Activated naive CD4-positive, alpha-beta T cell treated with anti-CD3 and anti-CD28 coated beads for 36 hours (primary cell): ENCODE measurements around the gene TUFT1. TPM values are rescaled to one million over a fixed set of nuclear protein-coding genes. Genes with fewer than 3 reads are reported as not detected.

Source experiments
- CTCF ChIA-PET: fragments of 350-600 bp; sonication (Branson Sonifier 250); formaldehyde crosslinking; loops from one replicate; lab custom pipeline; 2021; ENCODE audit warnings: antibody characterized with exemption; lab: Charles Lee
- DNase-seq: peaks from one replicate; pipeline ENCODE4 v3.0.0-alpha.2; 2020
- H3K27ac Mint-ChIP-seq: one replicate; pipeline ENCODE4 v1.8.0; 2021; ENCODE audit warnings: mild to moderate bottlenecking, mixed read lengths
- H3K27me3 Mint-ChIP-seq: one replicate; pipeline ENCODE4 v1.8.0; 2021; ENCODE audit warnings: low read depth, mixed read lengths
- H3K36me3 Mint-ChIP-seq: one replicate; pipeline ENCODE4 v1.8.0; 2021; ENCODE audit warnings: low read depth, mixed read lengths
- H3K4me1 Mint-ChIP-seq: one replicate; pipeline ENCODE4 v1.8.0; 2021; ENCODE audit warnings: low read depth, mixed read lengths
- H3K4me3 Mint-ChIP-seq: one replicate; pipeline ENCODE4 v1.8.0; 2021; ENCODE audit warnings: mild to moderate bottlenecking, moderate library complexity, mixed read lengths
- H3K9me3 Mint-ChIP-seq: one replicate; pipeline ENCODE4 v1.8.0; 2021; ENCODE audit warnings: mixed read lengths
- intact Hi-C: fragments of 100-400 bp; cut with micrococcal nuclease; formaldehyde crosslinking; loops from one replicate; pipeline ENCODE4 v1.15.1; 2023
- total RNA-seq, 2 experiments: library from RNA; stranded (reverse); gene quantifications; one replicate each; pipeline ENCODE4 v1.2.3, GENCODE V29; 2021

TUFT1 gene
- 1 to 10 TPM; 2.3 to 2.8 TPM for total RNA-seq

DNA sequence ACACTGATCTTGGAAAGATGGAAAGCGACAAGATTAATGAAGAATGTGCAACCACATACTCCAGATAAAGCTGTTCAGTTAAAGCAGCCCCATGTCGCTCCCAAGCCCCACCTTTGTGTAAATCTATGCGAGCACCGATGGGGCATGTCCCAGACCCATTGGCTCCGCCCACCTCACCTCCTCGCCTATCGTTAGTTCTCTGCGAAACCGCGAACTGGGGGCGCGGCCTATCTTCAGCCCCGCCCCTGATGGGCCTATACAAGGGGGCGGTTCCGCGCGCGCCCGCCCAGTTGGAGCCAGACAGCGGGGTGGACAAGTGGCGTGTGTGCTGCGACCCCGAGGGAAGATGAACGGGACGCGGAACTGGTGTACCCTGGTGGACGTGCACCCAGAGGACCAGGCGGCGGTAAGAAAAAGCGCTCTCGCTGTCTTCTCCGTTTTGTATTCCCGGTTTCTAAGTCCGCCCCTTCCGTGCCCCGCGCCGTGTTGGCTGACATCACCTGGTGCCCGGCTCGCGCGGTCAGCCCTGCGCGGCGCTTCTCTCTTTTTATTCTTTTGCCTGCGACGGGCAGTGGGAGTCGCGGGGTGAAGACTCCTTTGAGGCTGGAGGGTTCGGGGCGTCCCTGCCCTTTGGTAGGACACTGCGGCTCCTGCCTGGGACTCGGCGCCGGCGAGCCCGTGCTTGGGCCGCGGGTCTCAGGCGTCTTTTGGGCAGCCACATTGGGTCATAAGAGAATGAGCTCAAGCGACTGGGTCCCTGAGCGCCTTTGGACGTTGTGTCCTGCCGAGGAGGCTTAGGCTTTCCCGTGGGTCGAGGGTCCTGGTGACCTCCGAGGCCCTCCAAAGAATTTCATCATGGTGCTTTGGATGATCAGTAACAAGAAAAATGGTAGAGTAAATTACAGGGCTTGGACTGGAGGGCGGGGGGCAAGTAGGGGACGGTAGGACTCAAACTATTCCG lies at the start of gene TUFT1:
TUFT1 (plus strand) TSS at position 289 of the 961 bp plus-strand sequence; CDS start at position 347, 58 bp downstream.
- H3K4me3 Mint-ChIP-seq, result peak within 1 kb of the TSS; percentile 84
- CTCF ChIA-PET, result interaction anchor here (0.9 to 1.9 kb wide), 3 partner anchors 194 to 296 kb away, joined by 3 to 6 read pairs (median 5); no protein-coding TSS in a partner anchor
- no peaks in the 10 kb centered on the region for H3K36me3 Mint-ChIP-seq
- H3K4me1 Mint-ChIP-seq, result peaks cover 14% of the 10 kb centered on the region
- intact Hi-C loops, result loop anchor here (2.0 to 5.0 kb wide), 4 partner anchors 30 to 182 kb away; partner anchors contain the start of genes CGN and RIIAD1
- H3K9me3 Mint-ChIP-seq, result no peaks in the 10 kb centered on the region
- peaks cover 3% of the 10 kb centered on the region for H3K27me3 Mint-ChIP-seq
- H3K27ac Mint-ChIP-seq, result no peak within 1 kb of the TSS
- peak; percentile 95 for DNase-seq

DNA sequence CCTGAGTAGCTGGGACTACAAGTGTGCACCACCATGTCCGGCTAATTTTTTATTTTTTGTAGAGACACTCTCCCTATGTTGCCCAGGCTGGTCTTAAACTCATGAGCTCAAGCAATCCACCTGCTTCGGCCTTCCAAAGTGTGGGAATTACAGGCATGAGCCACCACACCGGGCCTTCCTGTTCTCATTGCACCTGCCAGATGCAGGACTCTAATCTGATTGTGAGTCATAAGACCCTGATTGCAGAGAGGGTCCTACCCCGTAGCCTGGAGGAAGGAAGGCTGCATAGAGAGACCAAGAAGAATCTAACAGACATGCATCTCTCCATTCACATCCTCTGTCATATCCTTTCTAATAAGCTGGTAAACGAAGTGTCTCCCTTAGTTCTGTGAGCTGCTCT lies 48.5 kb upstream of the TUFT1 start:
- Mint-ChIP-seq H3K9me3 (no peaks in the 10 kb centered on the region), H3K4me1 (peaks cover 7% of the 10 kb centered on the region), H3K27me3 (no peaks in the 10 kb centered on the region), H3K36me3 (no peaks in the 10 kb centered on the region), H3K27ac (no peak overlapping the region), H3K4me3 (no peak overlapping the region)
- CTCF ChIA-PET, result interaction anchor here (0.6 kb wide), 1 partner anchor 846 kb away, joined by 3 read pairs; no protein-coding TSS in a partner anchor
- DNase-seq, result no peak
- intact Hi-C loops, result no loop called here

DNA sequence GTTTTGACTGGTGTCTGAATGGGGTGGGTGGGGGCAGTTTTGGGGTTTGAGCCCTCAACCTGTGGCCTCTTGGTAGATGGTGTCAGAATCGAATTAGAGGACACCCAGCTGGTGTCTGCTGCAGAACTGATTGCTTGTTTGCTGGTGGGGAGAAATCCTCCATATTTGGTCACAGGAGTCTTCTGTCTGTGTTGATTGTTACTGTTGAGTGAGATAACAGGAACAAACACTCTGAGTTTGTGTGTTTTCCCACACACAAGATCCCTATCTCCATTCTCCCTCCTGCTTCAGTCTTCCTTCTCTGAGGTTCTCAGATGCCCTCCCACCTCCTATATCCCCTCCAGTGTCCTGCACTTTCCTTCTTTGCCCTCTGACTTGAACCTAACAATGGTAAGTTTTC lies 48.0 kb upstream of the TUFT1 start:
- H3K4me3 Mint-ChIP-seq, result no peak overlapping the region
- H3K27me3 Mint-ChIP-seq, result no peaks in the 10 kb centered on the region
- no peaks in the 10 kb centered on the region for H3K36me3 Mint-ChIP-seq
- H3K9me3 Mint-ChIP-seq, result no peaks in the 10 kb centered on the region
- H3K4me1 Mint-ChIP-seq, result peaks cover 7% of the 10 kb centered on the region
- DNase-seq, result no peak
- no peak overlapping the region for H3K27ac Mint-ChIP-seq
- intact Hi-C loops, result no loop called here
- CTCF ChIA-PET, result interaction anchor here (0.6 kb wide), 1 partner anchor 846 kb away, joined by 3 read pairs; no protein-coding TSS in a partner anchor

- no peak for DNase-seq
- intact Hi-C loops, result no loop called here
- Mint-ChIP-seq H3K4me1 (peaks cover 7% of the 10 kb centered on the region), H3K36me3 (no peaks in the 10 kb centered on the region), H3K4me3 (no peak overlapping the region), H3K9me3 (no peaks in the 10 kb centered on the region), H3K27ac (no peak overlapping the region), H3K27me3 (no peaks in the 10 kb centered on the region)
- CTCF ChIA-PET, result interaction anchor here (0.5 to 0.8 kb wide), 2 partner anchors 10 to 196 kb away, joined by 3 read pairs; no protein-coding TSS in a partner anchor
These were observed 47.1 kb upstream of the TUFT1 start for GRCh38 chr1:151493042-151493441.

DNA sequence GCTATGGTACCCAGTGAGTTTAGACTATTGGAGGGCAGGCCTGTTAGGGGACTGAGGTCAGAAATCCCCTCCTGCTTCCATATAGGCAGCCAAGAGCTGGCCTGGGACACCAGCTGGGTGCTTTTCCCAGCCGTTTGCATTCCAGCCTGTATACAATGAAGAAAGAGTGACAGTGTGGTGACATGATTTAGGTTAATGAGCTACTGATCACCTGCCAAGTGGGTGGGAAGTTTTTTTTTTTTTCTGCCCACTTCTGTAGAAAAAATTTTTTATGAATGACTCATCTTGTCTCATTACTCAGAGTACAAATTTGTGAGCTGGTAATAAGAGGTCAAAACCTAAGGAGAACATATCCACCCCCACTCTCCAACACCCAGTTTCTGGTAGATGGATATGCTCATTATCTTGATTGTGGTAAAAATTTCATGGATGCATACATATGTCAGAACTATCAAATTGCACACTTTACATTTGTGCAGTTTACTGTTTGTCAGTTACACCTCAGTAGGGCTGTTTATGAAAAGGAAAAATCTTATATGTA lies 45.3 kb upstream of the TUFT1 start:
- Mint-ChIP-seq H3K4me3 (no peak overlapping the region), H3K4me1 (peaks cover 7% of the 10 kb centered on the region), H3K27me3 (no peaks in the 10 kb centered on the region), H3K9me3 (no peaks in the 10 kb centered on the region), H3K27ac (no peak overlapping the region), H3K36me3 (no peaks in the 10 kb centered on the region)
- intact Hi-C loops, result loop anchor here (1.0 kb wide), 1 partner anchor 20 kb away; no protein-coding TSS in a partner anchor
- CTCF ChIA-PET, result interaction anchor here (0.6 to 1.3 kb wide), 5 partner anchors 43 to 902 kb away, joined by 3 to 7 read pairs (median 3); no protein-coding TSS in a partner anchor
- DNase-seq, result peak; percentile 7

DNA sequence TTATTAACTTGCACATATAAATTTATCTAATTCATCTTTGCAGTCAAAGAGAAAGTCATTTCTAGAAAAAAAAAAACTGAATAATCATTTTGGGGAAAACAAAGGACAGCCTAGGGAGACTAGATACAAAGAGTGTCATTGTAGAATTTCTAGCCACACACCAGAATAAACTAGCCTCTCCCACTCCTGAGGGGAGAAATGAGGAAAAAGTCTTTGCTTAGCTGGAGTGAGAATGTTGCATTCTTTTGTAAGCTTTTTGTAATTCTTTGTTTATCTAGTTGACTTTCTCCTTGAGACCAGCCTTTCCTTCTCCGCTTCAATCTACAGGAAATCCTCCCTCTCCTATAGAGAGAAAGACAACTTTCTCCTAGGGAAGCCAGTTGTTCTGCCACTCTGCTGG lies 44.8 kb upstream of the TUFT1 start:
- intact Hi-C loops, result loop anchor here (1.0 kb wide), 1 partner anchor 20 kb away; no protein-coding TSS in a partner anchor

DNA sequence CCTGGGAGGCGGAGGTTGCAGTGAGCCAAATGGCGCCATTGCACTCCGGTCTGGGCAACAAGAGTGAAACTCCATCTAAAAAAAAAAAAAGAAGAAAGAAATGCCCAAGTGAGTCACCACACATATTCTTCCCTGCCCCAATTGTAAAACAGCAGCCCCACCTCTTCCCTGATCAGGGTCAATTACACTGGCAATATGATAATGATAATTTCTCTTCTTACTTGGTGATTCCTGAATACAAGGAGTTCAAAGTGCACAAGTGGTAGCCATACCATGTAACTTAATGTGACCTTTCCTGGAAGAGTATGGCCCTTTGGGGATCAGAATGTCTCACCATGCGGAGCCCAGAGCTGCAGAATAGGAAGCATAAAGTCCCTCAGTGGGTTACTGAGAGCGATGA lies 40.7 kb upstream of the TUFT1 start:
- Mint-ChIP-seq H3K36me3 (no peaks in the 10 kb centered on the region), H3K4me3 (no peak overlapping the region), H3K9me3 (no peaks in the 10 kb centered on the region), H3K4me1 (peaks cover 7% of the 10 kb centered on the region), H3K27me3 (no peaks in the 10 kb centered on the region), H3K27ac (no peak overlapping the region)
- DNase-seq, result no peak
- CTCF ChIA-PET, result no interaction called here
- intact Hi-C loops, result no loop called here

More for the DNA sequence above, 44.8 kb upstream of the TUFT1 start:
- Mint-ChIP-seq H3K36me3 (no peaks in the 10 kb centered on the region), H3K27ac (no peak overlapping the region), H3K27me3 (no peaks in the 10 kb centered on the region), H3K4me1 (peaks cover 7% of the 10 kb centered on the region), H3K9me3 (no peaks in the 10 kb centered on the region), H3K4me3 (no peak overlapping the region)
- CTCF ChIA-PET, result interaction anchor here (1.3 kb wide), 1 partner anchor 51 kb away, joined by 7 read pairs; no protein-coding TSS in a partner anchor
- no peak for DNase-seq

GRCh38 chr1:151499930-151500329 lies 40.2 kb upstream of the TUFT1 start:
- Mint-ChIP-seq H3K4me1 (peaks cover 4% of the 10 kb centered on the region), H3K36me3 (no peaks in the 10 kb centered on the region), H3K9me3 (no peaks in the 10 kb centered on the region), H3K27me3 (no peaks in the 10 kb centered on the region), H3K4me3 (no peak overlapping the region), H3K27ac (no peak overlapping the region)
- CTCF ChIA-PET, result no interaction called here
- no peak for DNase-seq
- intact Hi-C loops, result no loop called here

DNA sequence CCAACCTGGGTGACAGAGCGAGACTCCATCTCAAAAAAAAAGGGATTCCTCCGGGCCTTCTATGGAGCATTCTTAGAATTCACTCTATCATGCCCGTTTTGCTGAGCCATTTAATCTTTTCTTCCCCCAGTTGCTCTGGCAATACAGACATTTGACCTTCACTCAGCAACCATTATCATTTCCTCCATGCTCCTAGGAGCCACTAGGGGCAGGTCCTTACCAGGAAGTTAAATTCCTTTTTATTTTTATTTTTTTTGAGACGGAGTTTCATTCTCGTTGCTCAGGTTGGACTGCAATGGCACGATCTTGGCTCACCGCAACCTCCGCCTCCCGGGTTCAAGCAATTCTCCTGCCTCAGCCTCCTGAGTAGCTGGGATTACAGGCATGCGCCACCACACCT lies 38.6 kb upstream of the TUFT1 start:
- Mint-ChIP-seq H3K36me3 (no peaks in the 10 kb centered on the region), H3K27ac (no peak overlapping the region), H3K4me1 (no peaks in the 10 kb centered on the region), H3K4me3 (no peak overlapping the region), H3K9me3 (no peaks in the 10 kb centered on the region), H3K27me3 (no peaks in the 10 kb centered on the region)
- no peak for DNase-seq
- intact Hi-C loops, result no loop called here
- CTCF ChIA-PET, result interaction anchor here (0.7 kb wide), 1 partner anchor 36 kb away, joined by 3 read pairs; no protein-coding TSS in a partner anchor

DNA sequence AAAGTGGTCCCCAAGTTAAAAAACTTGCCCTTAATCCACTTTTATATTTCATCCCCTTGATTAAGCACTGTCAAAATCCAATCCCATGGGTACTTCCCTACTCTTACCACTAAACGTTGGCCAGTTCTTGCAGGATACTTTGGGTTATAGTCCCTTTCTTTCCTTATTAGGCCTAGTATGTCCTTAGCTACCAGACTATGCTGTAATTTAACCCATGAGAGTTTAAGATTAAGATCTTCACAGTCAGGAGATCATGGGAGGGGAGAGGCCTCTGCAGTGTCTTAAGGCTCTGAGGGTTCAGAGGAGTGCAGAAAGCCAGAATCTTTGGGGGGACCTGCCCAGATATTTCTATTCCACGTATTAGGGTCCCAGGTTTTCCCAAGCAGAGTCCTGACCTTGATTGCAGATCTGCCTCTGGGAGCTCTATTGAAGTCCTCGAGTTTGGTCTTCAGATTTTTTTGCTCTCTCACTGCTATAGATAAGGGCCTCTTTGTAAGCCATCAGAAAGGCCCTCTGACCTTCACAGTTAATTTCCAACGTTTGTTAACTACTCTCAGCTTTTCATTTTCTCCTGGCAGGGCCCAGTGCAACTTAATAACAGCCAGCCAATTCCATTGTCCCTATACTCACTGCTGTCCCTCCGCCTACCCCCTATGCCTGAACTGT lies 37.9 kb upstream of the TUFT1 start:
- no peaks in the 10 kb centered on the region for H3K4me1 Mint-ChIP-seq
- no peak for DNase-seq
- no peak overlapping the region for H3K27ac Mint-ChIP-seq
- CTCF ChIA-PET, result no interaction called here
- H3K36me3 Mint-ChIP-seq, result no peaks in the 10 kb centered on the region
- H3K4me3 Mint-ChIP-seq, result no peak overlapping the region
- no peaks in the 10 kb centered on the region for H3K27me3 Mint-ChIP-seq
- H3K9me3 Mint-ChIP-seq, result no peaks in the 10 kb centered on the region
- intact Hi-C loops, result no loop called here

DNA sequence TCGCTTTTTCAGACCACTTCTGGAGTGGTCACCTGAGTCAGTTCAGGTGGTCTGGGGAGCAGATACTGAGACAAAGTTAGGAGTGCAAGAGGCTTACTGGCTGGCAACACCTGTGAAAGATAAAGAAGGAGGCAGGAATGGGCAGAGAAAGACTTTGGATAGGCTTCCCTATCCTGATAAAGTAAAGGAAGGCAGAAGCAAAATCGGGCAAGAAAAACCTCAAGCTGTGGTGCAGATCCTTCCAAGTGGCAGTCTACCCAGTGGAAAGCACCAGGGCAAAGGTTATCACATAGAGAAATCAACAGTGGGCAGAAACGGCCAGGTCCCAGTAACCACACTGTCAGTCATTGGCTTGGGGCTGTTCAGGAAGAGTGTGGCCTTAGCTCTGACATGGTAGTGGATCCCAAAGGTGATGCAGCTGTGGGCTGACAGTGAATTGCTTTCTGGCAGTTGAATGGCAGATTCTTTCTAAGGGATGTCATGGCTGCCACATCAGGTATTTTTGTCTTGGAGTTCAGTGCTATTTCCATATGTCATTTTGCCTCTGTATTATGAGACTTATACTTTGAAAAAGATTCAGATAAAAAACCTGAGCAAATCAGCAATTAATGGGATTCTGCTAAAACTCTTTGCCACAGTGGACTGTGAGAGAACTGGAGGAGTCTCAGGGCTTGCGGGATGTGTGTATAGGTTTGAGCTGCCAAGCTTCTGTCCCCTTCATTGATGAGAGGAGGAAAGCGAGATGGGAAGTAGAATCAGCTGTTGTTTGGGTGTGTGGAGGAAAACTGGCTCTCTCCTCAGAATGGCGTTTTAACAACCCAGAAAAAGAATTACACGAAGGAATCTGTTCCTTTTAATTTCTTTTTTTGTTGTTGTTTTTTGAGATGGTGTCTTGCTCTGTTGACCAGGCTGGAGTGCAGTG lies 37.0 kb upstream of the TUFT1 start:
- H3K36me3 Mint-ChIP-seq, result no peaks in the 10 kb centered on the region
- H3K27ac Mint-ChIP-seq, result no peak overlapping the region
- H3K27me3 Mint-ChIP-seq, result no peaks in the 10 kb centered on the region
- intact Hi-C loops, result no loop called here
- no peaks in the 10 kb centered on the region for H3K4me1 Mint-ChIP-seq
- no peak overlapping the region for H3K4me3 Mint-ChIP-seq
- CTCF ChIA-PET, result interaction anchor here (0.6 to 1.0 kb wide), 2 partner anchors 10 to 91 kb away, joined by 3 read pairs; no protein-coding TSS in a partner anchor
- no peak for DNase-seq
- no peaks in the 10 kb centered on the region for H3K9me3 Mint-ChIP-seq
